ENCODE measurements around the gene ACBD6.

The ACBD6 gene

GRCh38 chr1:180262628-180263488, 239.5 kb downstream of the ACBD6 start:
- no peak for TF ChIP-seq CTCF (IDR thresholded peaks at IDR 0.05)

GRCh38 chr1:180261524-180262155, 240.7 kb downstream of the ACBD6 start:
- no peak for TF ChIP-seq CTCF (IDR thresholded peaks at IDR 0.05)

- no peak for TF ChIP-seq CTCF (IDR thresholded peaks at IDR 0.05)
These were observed 241.3 kb downstream of the ACBD6 start for GRCh38 chr1:180261030-180261429.

GRCh38 chr1:180260541-180260940, 241.8 kb downstream of the ACBD6 start:
- TF ChIP-seq CTCF (IDR thresholded peaks at IDR 0.05): no peak

- no peak for TF ChIP-seq CTCF (IDR thresholded peaks at IDR 0.05)
These were observed 242.7 kb downstream of the ACBD6 start for GRCh38 chr1:180259431-180260338.

GRCh38 chr1:180258935-180259334, 243.4 kb downstream of the ACBD6 start:
- TF ChIP-seq CTCF (IDR thresholded peaks at IDR 0.05): no peak

GRCh38 chr1:180258290-180258689, 244.1 kb downstream of the ACBD6 start:
- TF ChIP-seq CTCF (IDR thresholded peaks at IDR 0.05): no peak
